H1 (cell line): ENCODE data around the gene FRAT2. TPM values are rescaled to one million over a fixed set of nuclear protein-coding genes. Genes with fewer than 3 reads are reported as not detected.

Source experiments
- CTCF ChIP-seq, 3 experiments: IDR thresholded peaks; 1 replicate in 2 of 3; 2 replicates in 1 of 3; pipeline versions ENCODE4 v1.5.1 to v1.6.1; 2011; ENCODE audit warnings: low read length in 3 of 3, mild to moderate bottlenecking in 3 of 3, inconsistent platforms in 2 of 3, low read depth in 1 of 3, moderate library complexity in 1 of 3; ENCODE audit not compliant: insufficient read depth in 1 of 3; ENCODE audit errors: control extremely low read depth in 1 of 3
- GTF2F1 ChIP-seq: IDR thresholded peaks from 2 replicates; pipeline ENCODE4 v1.6.1; 2012; ENCODE audit warnings: low read depth, low read length, improper control_type of control experiment, borderline replicate concordance
- HDAC6 ChIP-seq: IDR thresholded peaks from one replicate; pipeline ENCODE4 v1.7.1; 2012; ENCODE audit warnings: low read depth, mild to moderate bottlenecking, inconsistent platforms, low read length, moderate library complexity
- polyA plus RNA-seq, 7 experiments: library from polyadenylated mRNA; depleted of rRNA in 3 of 7; stranded (reverse) in 5 of 7; unstranded in 2 of 7; fragments of >200 nt in 5 of 7; fragments of 200-250 nt in 2 of 7; gene quantifications; 1 replicate in 5 of 7; 2 replicates in 1 of 7; 4 replicates in 1 of 7; pipeline versions ENCODE4 v1.2.1 to v1.2.3, GENCODE V29; 2011 to 2013; ENCODE audit warnings: missing spikeins in 2 of 7, mixed read lengths in 2 of 7
- total RNA-seq: library from RNA; stranded (reverse); fragmentation: NEBNext Ultra II Directional; extraction: Animal tissue kit (Norgen Biotek cat#: 25700); gene quantifications from 2 replicates; pipeline ENCODE4 v1.2.1, GENCODE V29; 2021

FRAT2 gene
- total and polyA plus RNA-seq, 2 of the 8 experiments (the other 6 are each of a cell fraction or from before 2014, with no cell fraction given): 47.4 to 83.0 TPM

- TF ChIP-seq CTCF (IDR thresholded peaks at IDR 0.05; ENCODE audit: control extremely low read depth in 1 of 3, insufficient read depth in 1 of 3, low read depth in 1 of 3, low read length in 3 of 3) (no peak), HDAC6 (no peak), GTF2F1 (no peak)
Observed at GRCh38 chr10:97362310-97363033, 27.9 kb upstream of the FRAT2 start (continued).
